G401 (cell line): ENCODE measurements around the gene STPG3. TPM values are rescaled to one million over a fixed set of nuclear protein-coding genes. Genes with fewer than 3 reads are reported as not detected.

Experiments used
- DNase-seq: peaks from one replicate; pipeline ENCODE4 v3.0.0-alpha.2; 2015; ENCODE audit warnings: low spot score
- in situ Hi-C: cut with HindIII; loops from 2 replicates; pipeline ENCODE4 v1.10.0; 2016; ENCODE audit warnings: low sequenced_read_pairs, mixed read lengths
- total RNA-seq: library from RNA; depleted of rRNA; stranded (reverse); fragments of >200 nt; shearing (Covaris generic); gene quantifications from 2 replicates; pipeline ENCODE4 v1.2.3, GENCODE V29; 2014; rRNA removed

STPG3 gene
- total RNA-seq: not detected in 2 replicates

DNA sequence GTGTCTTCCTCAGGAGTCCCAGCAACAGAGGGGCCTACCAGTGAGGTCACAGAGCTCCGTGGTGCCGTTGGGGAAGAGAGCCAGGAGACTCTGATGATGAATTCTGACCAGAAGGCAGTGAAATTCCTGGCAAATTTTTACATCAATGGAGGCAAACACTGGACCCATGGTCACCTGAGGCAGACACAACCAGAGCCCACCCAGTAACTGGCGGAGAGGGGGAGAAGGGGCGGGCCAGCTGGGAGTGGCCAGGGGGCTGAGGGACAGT is at the start of gene STPG3:
STPG3 (plus strand) TSS at position 93 of the 268 bp plus-strand sequence; CDS start at position 94, 1 bp downstream.
- no peak for DNase-seq

GRCh38 chr9:137202966-137203365 is 48.1 kb upstream of the STPG3 start:
- in situ Hi-C loops: no loop called here
- DNase-seq: no peak

More for the DNA sequence above, at the start of gene STPG3:
- in situ Hi-C loops: no loop called here

- DNase-seq: no peak
- in situ Hi-C loops: no loop called here
Measured at GRCh38 chr9:137204731-137205125, 46.4 kb upstream of the STPG3 start.

DNA sequence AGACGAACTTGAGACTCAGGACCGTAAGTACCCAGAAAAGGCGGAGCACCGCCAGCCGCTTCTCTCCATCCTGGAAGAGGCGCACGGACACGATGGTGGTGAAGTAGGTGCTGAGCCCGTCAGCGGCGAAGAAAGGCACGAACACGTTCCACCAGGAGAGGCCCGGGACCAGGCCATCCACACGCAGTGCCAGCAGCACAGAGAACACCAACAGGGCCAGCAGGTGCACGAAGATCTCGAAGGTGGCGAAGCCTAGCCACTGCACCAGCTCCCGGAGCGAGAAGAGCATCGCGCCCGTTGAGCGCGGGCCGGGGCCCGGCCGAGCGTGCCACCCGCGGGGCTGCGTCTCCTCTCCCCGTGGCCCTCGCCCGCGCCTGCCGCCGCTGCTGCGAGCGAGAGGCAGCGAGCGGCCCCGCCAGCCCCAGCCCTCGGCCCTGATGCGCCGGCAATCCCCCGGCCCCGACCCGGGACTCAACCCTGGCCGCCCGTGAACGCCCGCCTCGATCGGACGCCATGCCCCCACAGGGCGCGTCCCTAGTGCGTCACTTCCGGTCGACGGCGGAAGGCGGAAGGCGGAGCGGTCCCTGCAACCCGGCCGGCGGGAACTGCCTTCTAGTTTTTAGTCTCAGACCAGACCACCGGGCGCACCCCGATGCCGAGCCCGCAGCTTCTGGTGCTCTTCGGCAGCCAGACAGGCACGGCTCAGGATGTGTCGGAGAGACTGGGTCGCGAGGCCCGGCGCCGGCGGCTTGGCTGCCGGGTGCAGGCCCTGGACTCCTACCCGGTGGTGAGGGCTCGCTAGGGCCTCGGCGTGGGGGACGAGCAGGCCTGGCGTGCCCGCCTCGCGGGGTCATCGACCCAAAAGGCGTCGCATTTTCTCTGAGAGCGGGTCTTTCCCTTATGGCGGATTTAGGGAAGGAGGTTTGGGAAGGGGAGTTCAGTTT is 45.7 kb upstream of the STPG3 start, which contains the start of the genes NDOR1 and TMEM203:
NDOR1 (plus strand) TSS at position 575 of the 944 bp plus-strand sequence; CDS start at position 653, 78 bp downstream.
TMEM203 (minus strand) TSS at position 523 of the 944 bp plus-strand sequence; CDS start at position 289, 234 bp downstream.
- in situ Hi-C loops: no loop called here
- DNase-seq: peak; percentile 89

DNA sequence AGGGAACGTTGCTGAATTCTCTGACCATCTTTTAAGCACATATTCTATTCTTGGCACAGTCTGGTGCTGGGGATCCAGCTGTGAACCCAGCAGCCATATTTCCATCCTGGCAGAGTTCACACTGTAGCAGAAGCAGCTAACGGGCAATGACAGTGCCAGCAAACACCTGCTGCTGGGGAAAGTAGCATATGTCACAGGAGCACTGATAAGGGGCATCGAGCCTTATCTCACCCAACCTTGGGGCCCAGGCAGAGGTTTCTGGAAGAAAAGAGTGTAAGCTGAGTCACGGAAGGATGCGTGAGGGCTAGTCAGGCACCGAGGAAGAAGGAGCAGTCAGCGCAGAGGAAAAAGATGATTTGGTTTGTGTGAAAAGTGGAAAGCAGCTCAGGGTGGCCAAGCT is 44.5 kb upstream of the STPG3 start:
- in situ Hi-C loops: no loop called here

DNA sequence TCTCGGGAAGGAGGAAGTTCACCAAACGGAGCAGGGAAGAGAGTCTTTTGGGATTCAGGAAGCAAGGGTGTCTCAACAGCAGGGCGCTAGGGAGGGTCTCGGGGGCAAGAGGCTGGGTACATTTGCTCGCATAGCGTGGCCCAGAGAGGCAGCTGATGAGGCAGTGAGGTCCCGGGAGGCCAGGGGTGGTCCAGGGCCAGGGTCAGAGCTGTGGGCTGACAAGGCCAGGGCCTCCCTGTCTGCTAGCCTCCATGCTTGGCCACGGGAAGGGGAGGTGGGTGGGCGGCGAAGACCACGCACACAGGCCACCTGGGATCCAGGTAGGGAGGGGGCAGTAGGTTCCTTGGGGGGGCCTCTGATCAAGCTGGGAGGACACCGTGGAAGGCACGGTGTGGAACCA is 39.6 kb upstream of the STPG3 start:
- DNase-seq: no peak
- in situ Hi-C loops: no loop called here

More for the DNA sequence above, 44.5 kb upstream of the STPG3 start:
- no peak for DNase-seq

DNA sequence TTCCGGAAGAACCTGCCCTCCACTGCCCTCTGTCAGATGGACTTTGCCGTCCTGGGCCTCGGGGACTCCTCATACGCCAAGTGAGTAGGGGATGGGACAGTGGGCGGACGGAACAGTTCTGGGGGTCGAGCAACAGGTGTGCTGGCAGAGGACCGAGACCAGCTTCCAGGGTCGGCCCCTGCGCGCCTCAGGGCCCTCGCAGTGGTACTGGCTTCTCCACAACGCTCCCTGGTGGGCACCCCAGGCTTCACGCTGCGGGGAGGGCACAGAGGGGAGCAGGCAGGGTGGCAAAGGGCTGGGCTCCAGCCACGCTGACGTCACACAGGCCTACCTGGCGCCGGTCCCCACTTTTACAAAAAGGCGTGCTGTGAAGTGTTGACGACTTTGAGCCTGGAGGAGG is 38.6 kb upstream of the STPG3 start:
- in situ Hi-C loops: no loop called here
- no peak for DNase-seq

DNA sequence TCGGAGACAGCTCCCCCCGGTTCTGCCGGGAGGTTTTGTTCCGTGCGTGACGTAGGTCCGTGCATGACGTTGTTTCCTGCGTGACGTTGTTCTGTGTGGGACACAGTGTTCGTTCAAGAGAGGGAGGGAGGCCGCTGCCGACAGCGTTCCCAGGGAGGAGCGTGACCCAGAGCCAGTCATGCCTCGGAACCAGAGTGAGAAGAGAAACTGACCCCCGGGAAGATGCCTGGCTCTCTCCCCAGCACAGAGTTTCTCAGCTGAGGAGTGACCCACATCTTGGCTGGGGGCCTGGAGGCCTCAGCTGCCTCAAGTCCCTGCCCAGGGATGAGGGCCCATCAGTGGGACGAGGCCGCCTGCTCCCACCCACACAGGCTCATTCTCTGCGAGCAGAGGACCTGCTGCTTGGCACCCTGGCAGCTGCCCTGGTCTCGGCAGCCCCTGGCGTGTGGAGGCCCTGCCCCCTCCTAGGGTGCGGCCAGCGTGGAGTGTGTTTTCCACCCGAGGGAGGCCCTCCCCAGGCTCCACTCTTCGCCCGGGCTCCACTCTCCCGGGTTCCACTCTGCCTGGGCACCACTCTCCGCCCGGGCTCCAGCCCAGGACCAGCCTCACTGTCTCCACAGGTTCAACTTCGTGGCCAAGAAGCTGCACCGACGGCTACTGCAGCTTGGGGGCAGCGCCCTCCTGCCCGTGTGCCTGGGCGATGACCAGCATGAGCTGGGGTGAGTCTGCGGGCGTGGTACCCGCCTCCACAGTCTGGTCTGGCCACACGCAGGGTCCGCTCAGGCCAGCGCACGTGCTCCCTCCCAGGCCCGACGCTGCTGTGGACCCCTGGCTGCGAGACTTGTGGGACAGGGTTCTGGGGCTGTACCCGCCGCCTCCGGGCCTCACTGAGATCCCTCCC is 37.7 kb upstream of the STPG3 start:
- no peak for DNase-seq
- in situ Hi-C loops: no loop called here

DNA sequence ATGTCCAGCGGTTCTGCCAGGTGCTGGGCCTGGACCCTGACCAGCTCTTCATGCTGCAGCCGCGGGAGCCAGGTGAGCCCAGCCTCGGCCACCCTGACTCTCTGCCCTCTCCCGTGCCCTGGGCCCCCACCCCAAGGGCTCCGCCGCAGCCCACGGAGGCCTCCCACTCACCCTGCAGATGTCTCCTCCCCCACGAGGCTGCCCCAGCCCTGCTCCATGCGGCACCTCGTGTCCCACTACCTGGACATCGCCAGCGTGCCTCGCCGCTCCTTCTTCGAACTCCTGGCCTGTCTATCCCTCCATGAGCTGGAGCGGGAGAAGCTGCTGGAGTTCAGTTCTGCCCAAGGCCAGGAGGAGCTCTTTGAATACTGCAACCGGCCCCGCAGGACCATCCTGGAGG is 36.5 kb upstream of the STPG3 start:
- in situ Hi-C loops: no loop called here
- no peak for DNase-seq

DNA sequence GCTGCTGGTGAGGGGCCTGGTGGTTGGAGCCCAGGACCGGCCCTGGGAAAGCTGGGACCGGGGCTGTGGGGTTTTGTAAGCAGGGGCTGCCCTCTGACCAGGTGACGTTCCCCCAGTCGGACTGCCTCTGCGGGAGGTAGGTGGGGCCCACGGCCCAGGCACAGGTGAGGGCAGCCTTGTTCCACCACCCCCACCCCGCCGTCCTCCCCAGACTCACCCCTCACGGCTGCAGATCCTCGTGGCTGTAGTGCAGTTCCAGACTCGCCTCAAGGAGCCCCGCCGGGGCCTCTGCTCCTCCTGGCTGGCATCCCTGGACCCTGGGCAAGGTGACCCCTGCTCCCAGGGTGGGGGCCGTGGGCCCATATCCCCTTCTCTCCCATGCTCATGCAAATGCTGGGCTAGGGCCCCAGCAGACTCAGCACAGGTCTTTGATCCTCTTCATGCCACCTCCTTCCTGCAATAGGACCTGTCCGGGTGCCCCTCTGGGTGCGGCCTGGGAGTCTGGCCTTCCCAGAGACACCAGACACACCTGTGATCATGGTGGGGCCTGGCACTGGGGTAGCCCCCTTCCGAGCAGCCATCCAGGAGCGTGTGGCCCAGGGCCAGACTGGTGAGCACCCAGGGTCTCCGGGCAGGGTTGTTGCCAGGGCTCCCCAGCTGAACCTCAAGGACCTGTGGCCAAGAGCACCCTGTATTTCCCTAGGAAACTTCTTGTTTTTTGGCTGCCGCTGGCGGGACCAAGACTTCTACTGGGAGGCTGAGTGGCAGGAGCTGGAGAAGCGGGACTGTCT is 35.7 kb upstream of the STPG3 start:
- in situ Hi-C loops: no loop called here
- DNase-seq: no peak

DNA sequence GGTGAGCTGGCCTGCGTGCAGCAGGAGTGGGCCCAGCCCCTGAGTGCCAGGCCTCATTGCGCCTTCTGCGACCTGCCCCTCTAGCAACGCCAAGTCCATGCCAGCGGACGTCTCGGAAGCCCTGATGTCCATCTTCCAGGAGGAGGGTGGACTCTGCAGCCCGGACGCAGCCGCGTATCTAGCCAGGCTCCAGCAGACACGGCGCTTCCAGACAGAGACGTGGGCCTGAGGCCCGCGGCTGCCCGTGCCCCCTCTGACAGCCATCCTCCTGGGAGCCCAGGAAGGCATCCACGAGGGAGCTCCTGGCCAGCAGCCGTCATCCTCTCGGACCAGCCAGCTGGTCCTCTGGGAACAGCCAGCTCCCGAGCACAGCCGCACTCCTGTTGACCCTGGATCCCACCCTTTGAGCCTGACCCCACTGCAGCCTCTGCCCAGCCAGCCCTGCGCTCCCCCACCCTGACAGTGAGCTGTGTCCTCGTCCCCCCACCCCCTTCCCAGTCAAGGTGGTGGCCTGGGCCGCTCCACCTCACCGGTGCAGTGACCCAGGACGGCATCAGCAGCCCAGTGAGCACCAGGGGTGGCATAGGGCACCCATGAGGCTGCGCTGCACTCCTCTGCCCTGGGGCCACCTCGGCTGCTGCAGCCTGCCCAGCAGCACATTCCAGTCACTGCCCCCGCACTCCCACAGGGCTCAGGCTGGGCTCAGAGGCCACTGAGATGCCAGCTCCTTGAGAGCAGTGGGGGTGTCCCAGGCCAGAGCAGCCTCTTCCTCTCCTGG is 34.7 kb upstream of the STPG3 start:
- in situ Hi-C loops: no loop called here
- DNase-seq: no peak

GRCh38 chr9:137217276-137218211 is 33.5 kb upstream of the STPG3 start:
- in situ Hi-C loops: no loop called here

DNA sequence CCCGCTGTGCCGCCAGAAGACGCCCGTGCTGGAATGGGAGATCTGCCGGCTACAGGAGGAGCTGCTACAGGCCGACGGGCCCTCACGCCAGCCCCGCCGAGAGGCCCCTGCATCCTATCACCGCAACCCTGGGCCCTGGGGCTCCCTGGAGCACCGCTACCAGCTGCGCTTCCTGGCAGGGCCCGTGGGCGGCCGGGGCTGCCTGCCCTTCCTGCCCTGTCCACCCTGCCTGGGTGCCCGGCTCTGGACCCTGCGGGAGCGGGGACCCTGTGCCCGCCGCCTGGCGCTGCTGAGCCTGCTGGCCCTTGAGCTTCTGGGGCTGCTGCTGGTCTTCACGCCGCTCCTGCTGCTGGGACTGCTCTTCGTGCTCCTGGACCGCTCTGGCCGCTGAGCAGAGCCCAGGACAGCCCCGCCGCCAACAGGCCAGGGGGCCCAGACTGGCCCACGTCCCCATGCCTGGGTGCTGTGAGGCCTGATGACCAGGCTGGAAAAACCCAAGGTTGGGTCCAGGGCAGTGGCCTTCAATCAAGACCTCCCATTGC is 32.8 kb upstream of the STPG3 start:
- in situ Hi-C loops: no loop called here
- no peak for DNase-seq

More at GRCh38 chr9:137217276-137218211, 33.5 kb upstream of the STPG3 start:
- DNase-seq: no peak

DNA sequence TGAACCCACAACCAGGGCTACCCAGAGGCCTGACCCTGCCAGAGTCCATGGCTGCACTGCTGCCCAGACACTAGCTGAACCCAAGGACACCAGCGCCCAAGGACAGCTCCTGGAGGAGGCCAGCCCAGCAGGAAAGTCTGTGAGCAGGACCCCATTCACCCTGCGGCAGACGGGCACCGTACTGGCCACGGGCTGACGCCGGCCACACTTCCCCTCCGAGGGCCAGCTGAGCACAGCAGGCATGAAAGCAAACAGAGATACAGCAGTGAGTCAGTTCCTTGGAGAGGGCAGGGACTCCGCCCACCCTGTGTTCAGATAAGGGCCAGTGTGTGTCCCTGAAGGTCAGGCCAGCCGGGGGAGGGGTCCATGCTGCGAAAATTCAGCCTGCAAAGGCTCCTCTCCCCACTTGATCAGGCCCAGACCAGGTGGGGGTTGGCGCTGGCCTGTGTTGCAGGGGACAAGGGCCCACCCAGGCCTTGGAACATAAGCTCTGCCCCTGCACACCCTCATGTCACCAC is 32.3 kb upstream of the STPG3 start:
- no peak for DNase-seq
- in situ Hi-C loops: no loop called here

DNA sequence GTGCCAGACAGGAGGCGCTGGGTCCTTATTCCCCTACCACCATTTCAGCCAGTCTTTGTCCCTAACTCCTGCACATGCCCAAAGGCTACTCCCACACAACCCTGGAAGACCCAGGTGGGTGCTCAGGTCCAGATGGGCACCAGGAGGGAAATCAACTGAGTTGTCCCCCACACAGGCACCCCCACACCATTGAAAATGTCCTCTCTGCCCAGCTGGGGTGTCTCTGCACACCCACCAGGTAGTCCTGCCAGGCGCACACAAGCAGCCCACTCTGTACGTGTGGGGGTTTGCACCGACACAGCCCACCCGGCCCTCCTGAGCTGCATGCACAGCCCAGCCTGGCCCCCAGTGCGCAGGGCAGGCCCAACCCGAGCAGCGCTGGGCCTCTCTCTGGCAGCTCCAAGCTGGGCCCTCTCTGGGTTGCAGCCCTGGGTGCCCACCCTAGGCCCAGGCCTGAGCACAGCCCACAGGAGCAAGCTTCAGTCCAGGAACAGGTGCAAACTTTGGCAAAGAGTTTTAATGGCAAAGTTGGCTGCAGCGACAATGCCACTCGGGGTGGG is 31.2 kb upstream of the STPG3 start:
- in situ Hi-C loops: no loop called here
- no peak for DNase-seq

GRCh38 chr9:137220317-137221094 is 30.6 kb upstream of the STPG3 start:
- no peak for DNase-seq
- in situ Hi-C loops: no loop called here
